NCI-H146 (cell line): ENCODE data around the gene MLXIP.
"Not testable (repeated sequence)": the region's sequence is repeated elsewhere in the genome, so short reads cannot be mapped to it uniquely, and the experiment has no call there.

Experiments
- DNase-seq: peaks from one replicate; lab custom pipeline; 2025; lab: John Stamatoyannopoulos, UW

The MLXIP gene

DNA sequence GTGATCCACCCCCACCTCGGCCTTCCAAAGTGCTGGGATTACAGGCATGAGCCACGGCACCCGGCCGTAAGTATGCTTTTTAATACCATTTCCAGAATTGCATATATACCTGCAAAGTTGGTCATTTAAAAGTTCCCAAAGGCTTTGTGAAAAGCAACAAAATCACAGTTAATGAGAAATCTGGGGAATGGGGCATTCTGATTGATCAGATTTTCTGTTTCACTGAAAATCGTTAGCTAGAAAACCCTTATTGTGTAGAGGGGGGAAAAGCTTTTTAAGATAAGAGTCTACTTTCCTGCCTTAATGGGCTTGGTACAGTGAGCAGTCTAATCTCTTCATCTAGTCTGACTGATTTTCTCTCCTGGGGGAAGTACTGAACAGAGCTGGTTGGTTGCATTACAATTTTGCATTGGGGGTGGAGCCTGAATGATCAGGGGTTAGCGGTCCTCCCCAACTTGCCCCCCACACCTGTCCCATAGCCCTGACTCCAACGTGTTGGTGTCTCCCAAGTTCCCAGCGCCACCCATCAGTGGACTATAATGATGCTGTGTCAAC lies 71.6 kb downstream of the MLXIP start:
- DNase-seq: no peak

DNA sequence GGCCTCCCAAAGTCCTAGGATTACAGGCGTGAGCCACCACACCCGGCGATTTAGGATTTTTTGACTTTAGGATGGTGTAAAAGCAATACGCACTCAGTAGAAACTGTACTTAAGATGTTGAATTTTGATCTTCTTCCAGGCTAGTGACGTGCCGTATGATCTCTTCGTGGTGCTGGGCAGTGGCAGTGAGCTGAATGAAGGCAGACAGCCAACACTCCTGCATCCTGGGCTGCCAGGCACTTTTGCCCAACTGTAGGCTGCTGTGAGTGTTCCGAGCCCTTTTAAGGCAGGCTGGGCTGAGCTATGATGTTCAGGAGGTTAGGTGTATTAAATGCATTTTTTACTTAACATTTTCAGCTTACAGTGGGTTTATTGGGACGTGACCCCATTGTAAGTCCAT lies 74.2 kb downstream of the MLXIP start:
- DNase-seq: no peak

DNA sequence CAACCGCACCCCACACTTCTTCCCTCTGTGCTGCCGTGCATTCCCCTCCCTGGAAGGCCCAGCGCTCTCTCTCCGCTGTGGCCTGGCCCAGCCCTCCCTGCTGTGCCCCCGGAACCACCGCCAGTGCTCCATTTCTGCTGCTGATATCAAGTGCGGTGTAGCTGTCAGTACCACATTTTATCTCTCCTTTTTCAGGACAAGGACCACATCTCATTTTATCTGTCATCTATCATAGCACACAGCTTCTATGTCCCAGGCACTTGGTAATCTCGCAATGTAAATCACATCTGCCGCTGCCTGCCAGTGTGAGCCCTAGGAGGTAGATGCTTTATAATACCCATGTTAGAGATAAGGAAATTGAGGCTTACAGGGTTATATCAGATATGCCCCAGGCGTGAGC lies 77.1 kb downstream of the MLXIP start:
- DNase-seq: no peak

- DNase-seq: no peak
Observed at GRCh38 chr12:122158700-122159285, 80.2 kb downstream of the MLXIP start.

DNA sequence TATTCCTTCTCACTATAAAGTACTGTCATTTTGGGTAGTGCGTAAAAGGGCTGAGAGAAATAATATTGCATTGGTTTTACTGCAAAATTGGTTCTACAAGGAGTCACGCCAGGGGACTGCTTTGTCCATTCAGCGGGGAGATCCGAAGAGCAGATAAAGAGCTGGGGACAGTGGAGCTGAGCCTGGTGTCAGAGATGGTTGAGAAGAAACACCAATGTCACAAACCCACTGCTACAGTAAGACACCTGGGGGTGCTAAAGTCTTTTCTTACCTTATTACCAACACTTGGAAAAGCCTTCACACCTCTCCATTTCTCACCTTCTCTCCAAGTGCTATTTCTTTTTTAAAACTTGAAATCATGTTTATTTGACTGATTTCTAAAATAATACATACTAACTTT lies 81.3 kb downstream of the MLXIP start:
- peak; percentile 16 for DNase-seq

DNA sequence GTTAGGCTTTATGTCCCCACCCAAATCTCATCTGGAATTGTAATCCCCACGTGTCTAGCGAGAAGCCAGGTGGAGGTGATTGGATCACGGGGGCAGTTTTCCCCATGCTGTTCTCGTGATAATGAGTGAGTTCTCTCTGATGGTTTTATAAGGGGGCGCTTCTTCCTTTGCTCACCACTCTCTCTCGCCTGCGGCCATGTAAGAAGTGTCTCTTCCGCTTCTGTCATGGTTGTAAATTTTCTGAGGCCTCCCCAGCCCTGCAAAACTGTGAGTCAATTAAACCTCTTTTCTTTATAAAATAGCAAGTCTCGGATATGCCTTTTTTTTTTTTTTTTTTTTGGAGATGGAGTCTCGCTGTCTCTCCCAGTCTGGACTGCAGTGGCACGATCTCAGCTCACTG lies 82.2 kb downstream of the MLXIP start:
- DNase-seq: no peak

DNA sequence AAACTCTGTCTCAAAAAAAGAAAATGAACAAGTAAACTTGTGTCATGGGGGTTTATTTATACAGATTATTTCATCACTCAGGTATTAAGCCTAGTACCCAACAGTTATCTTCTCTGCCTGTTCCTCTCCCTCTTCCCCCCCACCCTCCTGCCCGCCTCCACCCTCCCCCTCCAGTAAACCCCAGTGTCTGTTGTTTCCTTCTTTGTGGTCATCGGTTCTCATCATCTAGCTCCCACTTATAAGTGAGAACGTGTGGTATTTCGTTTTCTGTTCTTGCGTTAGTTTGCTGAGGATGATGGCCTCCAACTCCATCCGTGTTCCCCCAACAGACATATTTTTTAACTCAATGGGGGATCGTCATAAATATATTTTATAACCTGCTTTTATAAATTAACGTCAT lies 83.1 kb downstream of the MLXIP start:
- no peak for DNase-seq

GRCh38 chr12:122162976-122163375 lies 84.4 kb downstream of the MLXIP start:
- no peak for DNase-seq

- peak; percentile 29 for DNase-seq
Observed at GRCh38 chr12:122166422-122167349, 88.1 kb downstream of the MLXIP start.

GRCh38 chr12:122167356-122167925 lies 88.9 kb downstream of the MLXIP start:
- DNase-seq: peak; percentile 13

GRCh38 chr12:122168492-122168891 lies 89.9 kb downstream of the MLXIP start:
- no peak for DNase-seq

GRCh38 chr12:122171399-122171798 lies 92.8 kb downstream of the MLXIP start:
- DNase-seq: no peak

- DNase-seq: no peak
Observed at GRCh38 chr12:122172262-122172939, 93.8 kb downstream of the MLXIP start.

GRCh38 chr12:122174155-122174845 lies 95.7 kb downstream of the MLXIP start, which contains the start of gene IL31:
IL31 (minus strand) TSS chr12:122174221; CDS start chr12:122174172, 49 bp downstream.
- no peak for DNase-seq

- not testable (repeated sequence) for DNase-seq
Observed at GRCh38 chr12:122176473-122176872, 97.9 kb downstream of the MLXIP start.

DNA sequence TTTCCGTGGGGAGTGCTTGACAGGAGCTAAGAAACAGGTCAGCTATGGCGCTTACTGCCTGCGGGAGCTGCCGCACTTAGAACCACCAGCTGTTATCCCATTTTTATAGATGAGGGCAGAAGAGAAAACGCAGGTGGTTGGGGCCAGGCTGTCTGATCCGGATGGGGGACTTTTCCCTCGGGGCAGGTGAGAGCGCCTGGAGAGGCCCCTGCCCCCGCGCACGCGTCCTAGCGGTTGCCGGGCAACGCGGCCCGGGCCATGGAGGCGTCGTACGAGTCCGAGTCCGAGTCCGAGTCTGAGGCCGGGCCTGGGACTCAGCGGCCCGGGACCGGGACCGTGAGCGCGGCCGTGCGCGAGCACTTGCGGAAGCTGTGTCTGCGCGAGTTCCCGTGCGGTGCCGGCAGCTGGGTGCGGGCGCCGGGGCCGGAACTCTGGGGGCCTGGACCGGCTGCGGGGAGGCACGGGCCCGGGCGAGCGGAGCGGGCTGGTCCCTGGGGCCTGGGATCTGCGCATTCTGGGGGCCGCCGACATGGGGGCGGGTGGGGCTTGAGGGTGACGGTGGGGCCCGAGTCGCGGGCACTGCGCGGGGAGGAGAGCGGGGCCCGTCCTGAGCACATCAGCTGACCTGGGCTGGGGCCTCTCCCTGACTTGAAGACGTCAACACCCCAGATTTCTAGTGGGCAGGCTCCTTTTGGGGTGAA lies 104.5 kb downstream of the MLXIP start, which contains the start of gene LRRC43:
Gene LRRC43 (plus strand): TSS at position 237 of the 701 bp plus-strand sequence. CDS start 22 bp downstream, at position 259.
- peak; percentile 88 for DNase-seq

- no peak for DNase-seq
Observed at GRCh38 chr12:122183588-122183940, 105.0 kb downstream of the MLXIP start.

GRCh38 chr12:122184517-122184916 lies 106.0 kb downstream of the MLXIP start:
- no peak for DNase-seq

DNA sequence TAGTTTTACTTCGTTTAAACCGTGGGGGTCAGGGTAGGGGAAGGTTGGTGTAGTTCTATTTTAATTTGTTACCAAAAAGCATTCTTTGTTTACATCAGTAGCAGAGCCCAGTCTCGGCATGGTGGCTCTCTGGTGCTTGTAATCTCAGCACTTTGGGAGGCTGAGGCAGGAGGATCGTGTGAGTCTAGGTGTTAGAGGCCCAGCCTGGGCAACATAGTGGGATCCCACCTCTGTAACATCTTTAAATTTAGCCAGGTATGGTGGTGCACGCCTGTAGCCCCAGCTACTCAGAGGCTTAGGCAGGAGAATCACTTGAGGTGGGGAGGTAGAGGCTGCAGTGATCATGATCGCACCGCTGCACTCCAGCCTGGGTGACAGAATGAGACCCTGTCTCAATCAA lies 106.5 kb downstream of the MLXIP start:
- no peak for DNase-seq

- DNase-seq: no peak
Observed at GRCh38 chr12:122185494-122186082, 107.0 kb downstream of the MLXIP start.
